NCI-H1436 treated with DMSO at 0.1 percent for 48 hours (cell line): ENCODE results near the gene GPRC5B.

Experiments used
- DNase-seq: peaks from one replicate; lab custom pipeline; 2025; lab: John Stamatoyannopoulos, UW

Gene GPRC5B

GRCh38 chr16:19812986-19813385 lies 71.7 kb downstream of the GPRC5B start:
- no peak for DNase-seq

- DNase-seq: no peak
Measured at GRCh38 chr16:19810817-19811731, 73.6 kb downstream of the GPRC5B start.

GRCh38 chr16:19809693-19810092 lies 75.0 kb downstream of the GPRC5B start:
- DNase-seq: no peak

- DNase-seq: no peak
Measured at GRCh38 chr16:19809121-19809635, 75.5 kb downstream of the GPRC5B start.

- no peak for DNase-seq
Measured at GRCh38 chr16:19808061-19808641, 76.5 kb downstream of the GPRC5B start.
